NCI-H1930 (cell line): Measurements from ENCODE around the gene LPP.

Experiments used
- DNase-seq, 2 experiments: peaks; one replicate each; lab custom pipeline; 2025; lab: John Stamatoyannopoulos, UW

Gene LPP

GRCh38 chr3:188169830-188170455 lies 16.0 kb downstream of the LPP start:
- DNase-seq, result no peak

- no peak for DNase-seq
Observed at GRCh38 chr3:188170461-188171459, 16.8 kb downstream of the LPP start.

- DNase-seq, result no peak
Observed at GRCh38 chr3:188171682-188172467, 17.9 kb downstream of the LPP start.

GRCh38 chr3:188174317-188175044 lies 20.5 kb downstream of the LPP start:
- DNase-seq, result no peak

GRCh38 chr3:188176476-188176875 lies 22.5 kb downstream of the LPP start:
- no peak for DNase-seq

- no peak for DNase-seq
Observed at GRCh38 chr3:188176884-188177283, 22.9 kb downstream of the LPP start.

- DNase-seq, result no peak
Observed at GRCh38 chr3:188177721-188178120, 23.8 kb downstream of the LPP start.

GRCh38 chr3:188178293-188178936 lies 24.5 kb downstream of the LPP start:
- no peak for DNase-seq

- DNase-seq, result no peak
Observed at GRCh38 chr3:188179006-188179966, 25.3 kb downstream of the LPP start.

GRCh38 chr3:188180114-188180513 lies 26.2 kb downstream of the LPP start:
- DNase-seq, result no peak

GRCh38 chr3:188183452-188183851 lies 29.5 kb downstream of the LPP start:
- DNase-seq, result no peak

- no peak for DNase-seq
Observed at GRCh38 chr3:188184160-188184559, 30.2 kb downstream of the LPP start.

- no peak for DNase-seq
Observed at GRCh38 chr3:188184649-188185048, 30.7 kb downstream of the LPP start.

GRCh38 chr3:188185717-188186251 lies 31.8 kb downstream of the LPP start:
- DNase-seq, result no peak

GRCh38 chr3:188187053-188187452 lies 33.1 kb downstream of the LPP start:
- DNase-seq, result no peak

- DNase-seq, result no peak
Observed at GRCh38 chr3:188188911-188189310, 35.0 kb downstream of the LPP start.

- DNase-seq, result no peak
Observed at GRCh38 chr3:188191460-188191859, 37.5 kb downstream of the LPP start.

GRCh38 chr3:188192034-188192433 lies 38.1 kb downstream of the LPP start:
- DNase-seq, result no peak

- no peak for DNase-seq
Observed at GRCh38 chr3:188194332-188194731, 40.4 kb downstream of the LPP start.
